HCEC 1CT (cell line): Measurements from ENCODE around the gene LDLRAD4.
"Not testable (repeated sequence)": the region's sequence is repeated elsewhere in the genome, so short reads cannot be mapped to it uniquely, and the experiment has no call there.

Experiments
- DNase-seq: peaks from one replicate; pipeline ENCODE4 v3.0.0-alpha.2; 2017

LDLRAD4 gene

DNA sequence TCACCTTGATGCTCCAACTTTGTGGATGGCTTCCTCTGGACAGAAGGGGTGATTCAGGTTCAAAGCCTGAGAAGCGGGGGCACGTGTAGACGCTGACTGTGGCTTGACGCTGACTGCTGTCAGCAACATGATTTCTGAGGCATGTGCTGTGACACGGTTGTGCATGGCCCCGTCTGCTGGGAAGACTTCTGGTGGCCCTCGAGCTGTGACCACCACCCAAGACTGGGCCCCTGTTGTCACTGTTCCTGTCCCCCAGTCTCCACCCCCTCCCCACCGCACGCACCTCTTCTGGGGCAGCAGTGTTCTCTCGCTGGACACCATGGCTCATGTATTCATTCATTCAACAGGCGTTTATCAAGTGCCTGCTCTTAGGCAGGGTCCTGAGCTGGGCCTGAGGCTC is 262.8 kb downstream of the LDLRAD4 start:
- DNase-seq = no peak

DNA sequence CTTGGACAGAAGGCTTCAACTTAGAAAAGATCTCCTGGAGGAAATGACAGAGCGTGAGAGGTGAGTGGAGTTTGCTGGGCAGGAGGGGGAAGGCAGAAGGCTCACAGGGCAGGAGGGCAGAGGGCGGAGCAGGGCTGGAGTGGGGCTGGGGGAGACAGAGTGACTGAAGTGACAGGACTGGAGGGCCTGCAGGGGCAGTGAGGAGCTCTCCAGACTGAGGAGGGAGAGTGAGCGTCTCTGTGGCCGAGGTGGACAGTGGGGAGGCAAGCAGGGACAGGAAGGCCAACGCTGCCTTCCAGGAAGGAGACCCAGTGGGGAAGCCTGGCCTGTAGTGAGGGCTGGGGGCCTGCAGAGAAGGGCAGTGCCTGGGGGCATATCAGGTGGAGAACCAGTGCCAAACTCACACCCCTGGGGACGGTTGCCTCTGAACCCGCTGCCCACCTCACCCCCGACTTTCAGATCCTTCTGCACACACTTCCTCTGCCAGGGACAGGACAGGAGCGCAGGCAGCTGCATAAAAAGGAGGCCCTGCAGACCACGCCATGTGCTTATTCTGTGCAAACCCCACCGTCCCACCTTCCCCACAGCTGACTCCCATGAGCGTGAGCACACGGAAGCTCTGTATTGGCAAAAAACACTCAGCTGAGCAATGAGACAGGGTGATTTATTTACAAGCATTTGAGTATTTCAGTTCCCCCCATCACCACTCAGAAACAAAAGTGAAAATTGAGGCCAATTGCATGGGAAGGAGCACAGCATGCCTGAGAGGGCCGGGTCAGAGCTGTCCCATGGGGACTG is 263.5 kb downstream of the LDLRAD4 start:
- DNase-seq = no peak

DNA sequence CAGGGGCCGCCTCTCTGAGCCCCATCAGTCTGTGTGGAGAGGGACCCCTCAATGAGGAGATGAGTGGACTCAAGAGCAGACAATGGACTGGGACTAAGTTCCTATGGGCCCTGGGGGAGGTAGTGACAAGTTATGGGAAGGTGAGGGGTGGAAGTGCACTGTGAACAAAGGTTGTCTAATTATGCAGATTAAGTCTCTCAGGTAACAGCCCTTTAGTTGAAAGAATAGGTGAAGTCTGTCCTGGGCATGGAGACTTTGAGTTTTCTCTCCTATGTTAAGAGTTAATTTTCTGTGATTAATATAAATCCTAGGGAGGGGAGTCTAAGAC is 264.0 kb downstream of the LDLRAD4 start:
- no peak for DNase-seq

GRCh38 chr18:13483316-13484270 is 265.0 kb downstream of the LDLRAD4 start:
- DNase-seq = no peak

DNA sequence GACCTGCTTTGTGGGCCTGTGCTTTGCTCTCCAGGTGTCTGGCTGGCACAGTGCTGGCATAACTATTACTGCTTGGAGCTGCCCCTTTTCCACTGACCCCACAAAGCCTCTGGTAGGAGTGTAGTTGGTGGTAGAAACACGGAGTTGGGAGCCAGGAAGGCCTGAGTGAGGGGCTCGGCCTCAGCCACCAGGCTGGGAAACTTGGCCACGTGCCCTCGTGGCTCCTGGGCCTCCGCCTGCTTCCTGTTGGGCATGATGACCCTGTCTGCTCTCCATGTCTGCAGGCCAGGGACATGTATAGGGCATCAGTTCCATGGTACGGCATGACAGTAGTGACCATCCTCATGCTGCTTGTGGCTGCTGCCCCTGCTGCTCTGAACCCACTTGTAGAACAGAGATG is 266.6 kb downstream of the LDLRAD4 start:
- no peak for DNase-seq

- DNase-seq = no peak
These were observed 267.0 kb downstream of the LDLRAD4 start for GRCh38 chr18:13485604-13486003.

DNA sequence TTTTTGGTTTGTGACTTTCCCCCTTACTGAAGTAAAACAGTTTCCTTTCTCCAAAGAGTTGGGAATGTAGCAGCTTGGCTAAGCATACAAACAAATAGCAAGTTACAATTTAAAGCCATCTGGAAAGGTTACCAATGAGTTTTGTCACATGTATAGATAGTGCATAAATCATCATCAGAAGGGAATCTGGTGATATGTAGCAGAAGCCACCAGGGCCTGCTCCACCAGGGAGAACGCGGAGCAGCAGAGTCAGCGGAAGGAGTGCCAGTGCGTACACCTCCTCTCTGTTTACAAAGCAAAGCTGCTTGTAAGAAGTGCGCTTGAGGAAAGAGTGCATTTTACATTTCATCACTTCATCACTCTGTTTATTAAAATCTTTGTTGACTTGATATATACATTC is 267.7 kb downstream of the LDLRAD4 start:
- DNase-seq = no peak

- no peak for DNase-seq
These were observed 268.1 kb downstream of the LDLRAD4 start for GRCh38 chr18:13486686-13487085.

DNA sequence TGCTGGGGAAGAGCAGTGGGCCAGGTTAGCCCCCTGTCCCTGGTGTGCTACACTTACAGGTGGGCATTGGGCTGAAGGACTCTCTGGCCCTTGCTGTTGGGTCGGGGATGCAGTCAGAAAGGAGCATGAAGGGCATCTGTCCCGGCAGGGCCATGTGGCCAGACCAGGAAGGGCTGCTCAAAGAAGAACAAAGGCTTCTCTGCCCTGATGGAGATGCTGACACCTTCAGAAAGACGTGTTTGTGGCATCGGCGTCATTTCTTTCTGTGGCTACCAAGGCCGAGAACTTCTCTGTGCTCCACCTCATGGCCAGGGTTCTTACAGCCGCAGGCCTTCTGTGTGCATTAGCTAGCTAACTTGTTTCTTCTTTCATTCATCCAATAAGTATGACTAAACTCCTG is 268.7 kb downstream of the LDLRAD4 start:
- DNase-seq = no peak

- no peak for DNase-seq
These were observed 269.8 kb downstream of the LDLRAD4 start for GRCh38 chr18:13488281-13488929.

DNA sequence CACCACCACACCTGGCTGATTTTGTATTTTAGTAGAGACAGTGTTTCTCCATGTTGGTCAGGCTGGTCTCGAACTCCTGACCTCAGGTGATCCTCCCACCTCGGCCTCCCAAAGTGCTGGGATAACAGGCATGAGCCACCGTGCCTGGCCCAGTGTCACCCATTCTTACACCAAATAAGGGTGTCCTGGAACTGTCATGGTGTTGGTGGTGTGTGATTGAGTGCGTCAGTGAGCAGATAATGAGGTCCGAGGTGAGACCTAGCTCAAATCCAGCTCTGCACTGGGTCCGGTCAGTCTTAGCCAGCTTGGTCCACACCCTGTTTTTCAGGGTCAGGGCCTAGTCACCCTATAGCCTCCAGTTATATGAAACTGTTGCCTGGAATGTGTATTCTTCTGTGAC is 270.7 kb downstream of the LDLRAD4 start:
- not testable (repeated sequence) for DNase-seq

- no peak for DNase-seq
These were observed 272.6 kb downstream of the LDLRAD4 start for GRCh38 chr18:13491138-13491537.

- DNase-seq = no peak
These were observed 273.8 kb downstream of the LDLRAD4 start for GRCh38 chr18:13492314-13492713.

- no peak for DNase-seq
These were observed 274.5 kb downstream of the LDLRAD4 start for GRCh38 chr18:13493079-13493478.

DNA sequence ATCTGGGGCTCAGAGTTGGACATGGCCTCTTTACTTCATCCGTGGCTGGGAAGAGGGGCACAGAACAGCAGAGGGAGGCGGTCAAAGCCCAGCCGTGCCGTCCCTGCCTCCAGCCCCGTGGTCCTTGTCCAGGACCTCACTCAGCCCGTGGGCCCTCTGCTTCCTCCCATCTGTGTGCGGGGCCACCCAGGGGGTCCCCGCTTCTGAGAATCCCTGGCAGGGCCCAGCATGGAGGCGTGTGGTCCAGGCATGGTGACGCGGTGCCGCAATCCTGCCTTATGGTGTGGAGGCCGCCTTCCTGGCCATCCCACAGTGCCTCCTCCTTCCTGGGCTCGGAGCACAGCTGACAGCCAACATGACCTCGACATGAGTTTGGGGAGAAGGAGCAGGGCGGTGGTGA is 275.2 kb downstream of the LDLRAD4 start:
- DNase-seq = no peak

- no peak for DNase-seq
These were observed 276.4 kb downstream of the LDLRAD4 start for GRCh38 chr18:13494871-13495445.

GRCh38 chr18:13495961-13496360 is 277.4 kb downstream of the LDLRAD4 start:
- no peak for DNase-seq

DNA sequence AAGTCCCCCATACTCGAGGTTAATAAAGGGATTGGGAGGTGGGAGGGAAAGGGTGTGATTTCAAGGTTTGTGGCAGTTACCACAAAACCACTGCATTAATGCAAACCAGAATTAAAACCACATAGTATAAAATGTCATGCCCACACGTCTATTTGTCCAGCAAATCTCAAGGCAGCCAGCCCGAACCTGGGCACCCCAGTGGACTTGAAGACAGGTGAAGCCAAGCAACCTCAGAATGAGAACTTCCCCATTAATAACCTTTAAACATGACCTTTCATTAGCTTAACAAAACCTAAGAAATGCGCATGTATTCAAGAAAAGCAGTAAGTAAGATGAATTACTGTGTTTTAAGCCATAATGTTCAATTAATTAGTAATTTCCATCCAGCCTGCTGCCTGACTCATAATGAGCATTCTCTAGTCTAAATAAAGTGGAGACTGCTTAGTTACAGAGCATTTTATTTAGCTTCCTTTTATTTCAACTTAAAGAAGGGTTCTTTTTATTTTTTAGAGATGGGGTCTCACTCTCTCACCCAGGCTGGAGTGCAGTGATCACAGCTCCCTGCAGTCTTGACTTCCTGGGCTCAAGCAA is 278.2 kb downstream of the LDLRAD4 start:
- no peak for DNase-seq

DNA sequence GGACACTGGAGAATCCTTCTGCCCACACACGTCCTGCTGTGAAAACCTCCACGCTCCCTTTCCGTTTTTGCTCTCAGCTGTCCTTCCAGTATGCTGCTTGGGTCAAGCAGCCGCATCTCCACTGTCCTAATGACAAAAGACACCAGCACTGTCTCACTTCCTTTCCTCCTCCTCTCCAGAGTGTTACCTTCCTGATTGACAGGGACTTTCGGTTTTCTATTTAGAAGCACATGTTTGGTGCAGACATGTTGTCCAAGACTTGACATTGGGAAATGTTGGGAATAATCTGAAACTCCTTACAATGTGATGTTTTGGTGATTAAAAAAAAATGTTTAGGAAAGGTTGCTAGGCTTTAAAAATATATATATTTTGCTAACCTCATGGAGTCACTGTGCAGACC is 281.2 kb downstream of the LDLRAD4 start:
- no peak for DNase-seq

DNA sequence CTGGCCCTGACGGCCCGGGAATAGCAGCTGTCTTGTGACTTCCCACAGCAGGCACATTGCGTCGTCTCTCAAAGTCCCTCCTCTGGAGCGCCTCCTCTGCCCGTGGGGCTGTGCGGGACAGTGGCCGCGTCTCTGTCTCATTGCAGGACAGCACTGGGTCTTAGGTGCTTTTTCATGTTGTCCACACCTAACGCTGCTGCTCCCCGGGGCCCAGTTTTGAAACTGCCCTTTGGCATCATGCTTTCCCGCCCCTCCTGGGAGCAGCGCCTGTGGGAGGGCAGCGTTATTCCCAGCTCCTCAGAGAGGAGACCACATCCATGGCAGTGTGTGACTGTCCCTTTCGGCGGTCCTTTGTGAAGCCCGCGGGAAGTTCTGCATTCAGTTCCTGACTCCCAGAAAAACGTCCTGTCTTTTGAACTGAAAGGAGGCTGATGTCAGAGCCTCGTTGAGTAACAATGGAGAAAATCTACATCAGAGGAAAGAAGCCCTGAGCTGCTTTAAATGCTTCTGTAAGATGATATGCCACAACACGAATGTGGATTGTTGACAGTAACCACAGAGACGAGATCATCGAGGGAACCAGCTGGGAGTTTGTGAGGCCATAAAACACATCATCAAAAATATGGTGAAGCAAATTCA is 281.8 kb downstream of the LDLRAD4 start:
- no peak for DNase-seq

DNA sequence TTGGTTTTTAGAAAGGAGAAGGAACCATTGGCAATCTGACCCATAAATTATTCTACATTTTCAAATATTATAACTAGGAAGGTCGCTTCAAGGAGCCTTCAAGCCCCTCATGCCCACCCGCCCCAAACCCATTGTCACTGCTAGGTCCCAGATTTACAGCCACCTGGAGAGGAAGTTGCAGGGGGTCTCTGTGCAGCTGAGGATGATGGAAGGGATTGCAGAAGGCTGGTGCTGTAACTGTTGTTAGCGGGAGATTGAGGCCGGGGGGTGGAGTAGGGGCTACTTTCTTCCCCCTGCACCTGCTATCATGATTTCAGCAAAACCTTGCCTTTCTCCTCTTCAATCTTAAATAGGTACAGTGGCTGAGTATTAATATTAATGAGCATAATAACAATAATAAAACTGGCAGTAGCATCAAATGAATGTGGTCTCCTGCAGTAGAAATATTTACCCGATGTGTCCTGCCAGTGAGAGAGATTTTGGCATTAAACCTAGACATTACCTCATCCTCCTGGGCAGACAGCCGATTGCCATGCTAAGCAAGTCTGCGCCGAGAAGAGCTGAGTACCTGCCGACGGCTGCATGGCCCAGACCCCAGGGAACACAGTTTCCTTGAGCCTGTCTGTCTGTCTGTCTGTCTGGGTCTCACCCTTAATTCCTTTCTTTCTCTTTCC is 282.4 kb downstream of the LDLRAD4 start:
- no peak for DNase-seq

DNA sequence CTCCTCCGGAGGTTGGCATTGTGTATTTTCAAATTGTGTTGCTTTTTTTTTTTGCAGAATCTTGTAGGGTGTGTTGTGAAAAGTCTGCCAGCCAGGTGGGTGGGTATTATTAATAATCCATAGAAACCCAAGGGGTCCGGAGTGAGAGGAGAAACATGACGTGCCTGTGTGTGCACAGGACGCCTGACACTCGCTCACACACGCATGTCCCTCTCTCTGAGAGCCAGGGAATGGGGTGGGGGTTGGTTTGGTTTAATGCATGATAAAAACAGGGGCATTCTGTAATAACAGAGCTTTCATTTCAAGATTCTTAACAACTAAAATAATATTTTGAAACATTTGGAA is 283.0 kb downstream of the LDLRAD4 start:
- DNase-seq = no peak
